GM04504 (cell line): ENCODE data around the gene RAB38.

ENCODE experiments used
- DNase-seq: peaks from one replicate; pipeline ENCODE4 v3.0.0-alpha.2; 2012; ENCODE audit warnings: low read depth

RAB38 gene

GRCh38 chr11:88169881-88170280 lies 5.4 kb downstream of the RAB38 start:
- no peak for DNase-seq

- no peak for DNase-seq
These were observed 5.8 kb downstream of the RAB38 start for GRCh38 chr11:88169471-88169870.

- no peak for DNase-seq
These were observed 7.4 kb downstream of the RAB38 start for GRCh38 chr11:88167853-88168252.

DNA sequence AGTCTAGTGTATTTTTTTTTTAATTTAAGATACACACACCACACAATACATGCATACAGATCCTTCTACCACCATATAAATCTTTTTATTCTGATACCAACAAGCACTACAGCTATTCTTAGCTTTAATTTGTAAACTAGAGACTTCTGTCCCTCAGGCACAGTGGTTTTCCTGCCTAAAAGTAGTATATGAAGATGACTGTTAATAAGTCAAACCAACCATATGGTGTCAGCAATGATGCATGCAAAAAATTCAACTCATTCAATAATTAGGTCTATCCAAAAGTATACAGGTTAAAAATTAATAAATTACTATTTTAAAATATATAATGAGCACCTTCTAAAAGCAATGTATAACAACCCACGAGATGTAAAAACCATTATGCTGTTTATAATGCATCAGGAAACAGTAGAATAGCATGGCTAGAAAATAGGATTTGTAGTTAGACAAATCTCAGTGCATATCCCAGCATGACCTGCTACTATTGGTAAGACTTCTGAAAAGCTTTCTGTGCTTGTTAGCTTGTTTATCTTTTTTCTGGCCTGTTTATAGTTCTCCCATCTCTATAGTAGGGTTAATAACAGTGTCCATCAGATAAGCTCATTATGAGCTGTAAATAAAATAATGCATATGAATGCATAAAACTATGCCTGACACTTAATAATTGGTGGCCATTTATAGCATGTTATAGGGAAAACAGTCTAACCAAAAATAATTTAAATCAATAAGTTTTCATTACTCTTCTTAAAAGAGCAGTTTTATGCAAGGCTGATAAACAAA lies 10.2 kb downstream of the RAB38 start:
- no peak for DNase-seq

DNA sequence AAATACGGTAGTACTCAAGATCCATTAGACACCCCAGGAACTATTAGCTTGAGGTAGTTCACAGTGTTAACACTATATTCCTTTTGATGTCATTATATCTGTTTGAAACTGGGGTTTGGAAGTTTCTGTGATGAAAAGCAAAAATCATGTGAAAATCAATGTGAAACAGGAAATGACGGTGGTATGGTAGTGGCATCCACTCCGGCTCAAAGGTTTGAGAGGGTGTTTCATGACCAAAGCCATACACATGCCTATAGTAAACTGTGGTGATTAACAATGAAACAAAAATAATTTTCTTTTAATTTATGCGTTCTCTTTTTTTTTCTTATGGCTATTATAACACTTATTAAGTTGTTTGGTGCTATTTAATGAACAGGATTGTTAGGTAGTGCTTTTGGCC lies 10.9 kb downstream of the RAB38 start:
- no peak for DNase-seq

DNA sequence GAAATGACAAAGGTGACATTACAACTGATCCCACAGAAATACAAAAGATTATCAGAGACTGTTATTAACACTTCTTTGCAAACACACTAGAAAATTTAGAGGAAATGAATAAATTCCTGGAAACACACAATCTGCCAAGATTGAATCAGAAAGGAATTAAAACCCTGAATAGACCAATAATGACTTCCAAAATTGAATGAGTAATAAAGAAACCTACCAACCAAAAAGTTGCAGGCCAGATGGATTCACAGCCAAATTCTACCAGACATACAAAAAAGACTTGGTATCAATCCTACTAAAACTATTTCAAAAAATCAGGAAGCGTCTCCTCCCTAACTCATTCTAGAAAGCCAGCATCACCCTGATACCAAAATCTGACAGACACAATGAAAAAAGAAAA lies 17.2 kb downstream of the RAB38 start:
- no peak for DNase-seq

GRCh38 chr11:88157370-88157769 lies 17.9 kb downstream of the RAB38 start:
- DNase-seq = no peak

GRCh38 chr11:88152381-88152780 lies 22.9 kb downstream of the RAB38 start:
- no peak for DNase-seq

DNA sequence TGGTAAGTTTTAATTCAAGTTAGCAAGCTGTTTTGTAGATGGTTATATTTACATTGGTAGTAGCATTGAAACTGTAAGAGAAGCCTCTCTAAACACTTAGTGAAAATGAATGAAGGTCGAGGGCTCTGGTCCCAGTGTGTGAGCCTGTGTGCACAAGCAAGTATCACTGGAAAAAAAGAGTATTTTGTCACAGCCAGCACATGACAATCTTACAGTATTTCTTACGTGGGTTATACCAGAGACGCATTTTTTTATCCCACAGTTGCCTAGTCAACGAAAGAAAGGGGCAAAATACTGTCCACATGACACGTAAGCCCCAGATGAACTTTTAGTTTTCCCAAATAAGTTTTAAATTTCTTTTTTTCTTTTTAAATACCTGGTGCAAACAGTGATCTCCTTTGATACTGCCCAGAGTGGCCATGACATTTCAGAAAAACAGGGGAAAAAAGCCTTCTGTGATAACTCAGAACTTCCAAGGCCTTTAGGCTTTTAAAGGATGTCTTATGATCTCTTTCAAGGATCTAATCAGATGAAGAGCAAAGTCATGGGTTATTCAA lies 23.5 kb downstream of the RAB38 start:
- no peak for DNase-seq

GRCh38 chr11:88146106-88146505 lies 29.1 kb downstream of the RAB38 start:
- no peak for DNase-seq

GRCh38 chr11:88139865-88140264 lies 35.4 kb downstream of the RAB38 start:
- DNase-seq = no peak

GRCh38 chr11:88131764-88132470 lies 43.3 kb downstream of the RAB38 start:
- DNase-seq = no peak

- DNase-seq = no peak
These were observed 52.3 kb downstream of the RAB38 start for GRCh38 chr11:88122956-88123355.

DNA sequence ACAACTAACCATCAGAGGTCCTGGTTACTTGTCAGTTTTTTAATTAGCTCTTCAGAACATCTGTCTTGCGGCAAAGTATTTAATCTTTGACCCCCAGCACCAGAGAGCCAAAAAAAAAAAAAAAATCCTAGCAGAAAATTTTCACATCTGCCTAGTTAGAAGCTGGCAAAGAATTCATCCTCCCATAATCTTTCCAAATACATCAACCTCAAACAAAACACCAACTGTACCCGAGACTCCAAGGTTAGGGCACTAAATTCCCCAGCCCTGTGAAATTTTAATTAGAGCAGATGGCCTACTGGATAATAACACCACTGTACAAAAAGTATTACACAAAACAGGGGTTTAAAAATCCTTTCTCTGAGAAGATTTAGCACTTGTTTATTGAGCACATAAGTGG lies 55.7 kb downstream of the RAB38 start:
- DNase-seq = no peak

- no peak for DNase-seq
These were observed 57.9 kb downstream of the RAB38 start for GRCh38 chr11:88117281-88117858.

- DNase-seq = no peak
These were observed 59.2 kb downstream of the RAB38 start for GRCh38 chr11:88115828-88116755.

- DNase-seq = no peak
These were observed 60.7 kb downstream of the RAB38 start for GRCh38 chr11:88114486-88115045.

- no peak for DNase-seq
These were observed 68.6 kb downstream of the RAB38 start for GRCh38 chr11:88106666-88107065.

DNA sequence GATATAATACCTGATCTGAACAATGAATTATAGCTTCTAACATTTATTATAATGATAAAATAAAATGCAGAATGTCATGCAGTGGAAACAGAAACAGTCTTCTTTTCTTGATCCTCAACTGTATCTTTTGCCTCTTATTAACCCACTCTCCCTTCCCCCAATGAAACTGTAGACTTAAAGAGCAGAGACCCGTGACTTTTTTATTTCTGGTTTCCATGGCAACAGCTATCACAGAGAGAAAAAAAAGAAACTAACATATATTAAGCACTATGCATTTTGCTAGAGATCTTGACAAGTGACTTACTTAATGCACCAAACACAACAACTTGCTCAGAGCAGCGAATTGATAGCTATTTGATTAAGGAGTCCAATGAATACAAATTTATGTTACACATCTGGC lies 69.3 kb downstream of the RAB38 start:
- no peak for DNase-seq

DNA sequence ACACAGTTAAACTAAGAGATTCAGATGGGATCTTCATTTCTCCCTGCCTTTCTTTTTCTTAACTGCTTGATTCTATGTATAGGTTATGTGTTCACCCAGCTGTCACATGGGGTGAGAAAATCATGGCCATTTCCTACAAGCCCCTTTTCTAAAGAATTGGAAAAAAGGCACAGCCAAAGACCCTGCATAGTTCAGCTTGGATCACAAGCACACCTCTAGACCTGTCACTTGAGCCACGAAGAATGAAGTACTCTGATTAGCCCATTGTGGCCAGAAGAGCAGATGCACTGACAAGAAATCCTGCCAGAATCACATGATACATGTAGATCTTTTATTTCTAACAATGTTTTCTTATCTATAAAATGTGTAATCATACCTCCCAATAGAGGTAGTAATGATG lies 69.7 kb downstream of the RAB38 start:
- DNase-seq = no peak

DNA sequence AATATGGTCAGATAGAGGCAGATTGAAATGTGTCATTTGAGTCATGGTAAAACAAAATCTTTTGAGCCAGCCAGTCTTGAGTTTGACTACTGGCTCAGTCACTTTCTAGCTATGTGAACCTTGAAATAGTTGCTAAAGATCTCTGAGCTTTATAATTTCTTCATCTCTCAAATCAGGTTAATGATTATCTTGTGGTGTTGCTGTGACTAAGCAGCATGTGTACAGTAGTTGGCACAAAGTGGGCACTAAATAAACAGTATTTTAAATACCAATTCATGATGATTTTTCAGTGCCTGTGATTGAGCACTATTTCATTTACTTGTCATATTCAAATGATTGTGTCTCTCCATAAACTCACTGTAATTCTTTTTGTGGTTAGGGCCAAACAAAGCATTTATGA lies 70.8 kb downstream of the RAB38 start:
- no peak for DNase-seq
